Kidney (tissue), 14 donors: ENCODE data around the gene EDC3. TPM values are rescaled to one million over a fixed set of nuclear protein-coding genes. Genes with fewer than 3 reads are reported as not detected.
"Not testable (repeated sequence)": the region's sequence is repeated elsewhere in the genome, so short reads cannot be mapped to it uniquely, and the experiment has no call there.

Experiments used
- DNase-seq, 5 donors: peaks; one replicate each; pipeline ENCODE4 v3.0.0-alpha.2; 2013 to 2020
- FAIRE-seq: peaks from 2 replicates; lab custom pipeline; 2012; peaks lifted over from hg19 to GRCh38; lab: Jason Lieb, UNC
- H3K27ac ChIP-seq, 2 donors: one replicate each; pipeline ENCODE4 v1.7.0; 2013; ENCODE audit warnings: low read depth in 2 of 2, low read length in 2 of 2, inconsistent platforms in 1 of 2
- H3K27me3 ChIP-seq: one replicate; pipeline ENCODE4 v1.7.1; 2013; ENCODE audit warnings: low read length, inconsistent platforms; ENCODE audit not compliant: control insufficient read depth, insufficient read depth
- H3K36me3 ChIP-seq, 3 donors: one replicate each; pipeline versions ENCODE4 v1.7.0 to v1.7.1; 2013; ENCODE audit warnings: low read length in 3 of 3, control low read depth in 1 of 3, inconsistent platforms in 1 of 3; ENCODE audit not compliant: insufficient read depth in 3 of 3, control insufficient read depth in 2 of 3
- H3K4me1 ChIP-seq, 3 donors: one replicate each; pipeline versions ENCODE4 v1.7.0 to v1.7.1; 2013; ENCODE audit warnings: low read length in 3 of 3, inconsistent platforms in 1 of 3, low read depth in 1 of 3; ENCODE audit not compliant: control insufficient read depth in 2 of 3, insufficient read depth in 2 of 3
- H3K4me3 ChIP-seq, 3 donors: one replicate each; pipeline versions ENCODE4 v1.7.0 to v1.8.1; 2013; ENCODE audit warnings: low read length in 3 of 3, control low read depth in 1 of 3, inconsistent platforms in 1 of 3
- H3K9ac ChIP-seq, 3 donors: one replicate each; pipeline versions ENCODE4 v1.7.0 to v1.7.1; 2013; ENCODE audit warnings: low read length in 3 of 3, control low read depth in 1 of 3, inconsistent platforms in 1 of 3
- H3K9me3 ChIP-seq, 3 donors: one replicate each; pipeline versions ENCODE4 v1.7.0 to v1.7.1; 2013; ENCODE audit warnings: low read length in 3 of 3, control low read depth in 1 of 3, inconsistent platforms in 1 of 3; ENCODE audit not compliant: control insufficient read depth in 2 of 3, insufficient read depth in 1 of 3
- CTCF ChIP-seq: IDR thresholded peaks from 3 replicates; pipeline ENCODE4 v1.5.1; 2012; ENCODE audit warnings: mild to moderate bottlenecking, moderate library complexity, borderline replicate concordance; ENCODE audit not compliant: insufficient read depth; ENCODE audit errors: extremely low read depth
- intact Hi-C: fragments of 100-400 bp; cut with DNase I; formaldehyde crosslinking; loops from one replicate; pipeline ENCODE4 v1.11.1; 2022
- polyA plus RNA-seq: library from polyadenylated mRNA; stranded (reverse); fragments of 350-450 nt; fragmentation: Illumina TruSeq; extraction: RNeasy Lipid Tissue Mini Kit (QIAGEN cat#74804); gene quantifications from one replicate; pipeline ENCODE4 v1.2.3, GENCODE V29; 2014; ENCODE audit warnings: low read depth, low replicate concordance; ENCODE audit not compliant: insufficient read depth
- total RNA-seq: library from RNA; stranded (reverse); fragmentation: NEBNext Ultra II Directional; extraction: Animal tissue kit (Norgen Biotek cat#: 25700); gene quantifications from one replicate; pipeline ENCODE4 v1.2.1, GENCODE V29; 2021
- donor health status: control.
- donor health status: control.
- donor health status: control.
- donor health status: control.
- donor health status: control.
- donor health status: DM: yes; HTN: yes; CAD: no.
- donor health status: Normal renal cell carcinoma (clear cell type).

The EDC3 gene
- total and polyA plus RNA-seq, 2 donors from 2014 or later, result 11.5 to 27.7 TPM

DNA sequence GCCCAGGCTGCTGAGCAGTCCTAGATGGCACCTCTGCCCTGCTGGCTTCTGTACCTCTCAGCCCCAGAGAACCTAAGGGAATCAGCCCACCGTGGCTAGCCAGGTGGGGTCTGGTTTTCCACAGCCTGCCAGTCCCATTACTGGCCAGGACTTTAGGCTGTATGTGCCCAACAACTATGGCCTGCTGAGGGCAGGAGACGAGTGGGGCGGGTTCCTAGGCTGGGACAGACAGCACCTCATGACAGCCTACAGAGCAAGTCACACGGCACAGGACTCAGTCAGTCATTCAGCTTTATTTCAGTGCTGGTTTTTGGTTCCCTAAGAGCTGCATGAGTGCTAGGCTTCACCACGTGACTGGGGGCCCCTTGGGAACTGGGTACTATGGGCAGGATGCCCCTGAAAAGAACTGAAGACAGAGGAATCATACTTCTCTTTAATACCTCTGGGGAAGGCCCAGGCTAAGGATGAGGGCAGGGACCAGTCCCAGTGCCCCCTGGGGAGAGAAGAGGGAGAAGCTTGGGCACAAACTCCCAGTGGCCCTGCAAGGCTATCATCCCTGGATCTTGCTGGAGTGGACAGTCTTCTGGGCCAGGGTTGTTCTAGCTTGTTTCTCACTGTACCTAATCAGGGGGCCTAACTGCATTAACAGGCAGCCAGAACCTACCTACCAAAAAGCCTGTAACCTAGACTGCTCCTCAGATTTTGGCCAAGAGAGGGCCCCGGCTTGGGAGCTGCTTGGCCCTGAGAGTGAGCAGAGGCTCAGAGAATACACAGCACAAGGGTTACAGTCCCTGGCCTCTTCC is 65.3 kb downstream of the EDC3 start:
- no peaks in the 10 kb centered on the region for H3K27me3 ChIP-seq
- no peak overlapping the region for H3K4me3 ChIP-seq
- H3K27ac ChIP-seq, result no peak overlapping the region
- H3K4me1 ChIP-seq, result no peaks in the 10 kb centered on the region
- intact Hi-C loops, result loop anchor here (10.0 kb wide), 1 partner anchor 256 kb away; no protein-coding TSS in a partner anchor
- FAIRE-seq (no peak), DNase-seq (no peak)
- H3K9ac ChIP-seq, result no peak overlapping the region
- no peak for TF ChIP-seq CTCF
- peaks cover 15 to 72% (median 63%) of the 10 kb centered on the region in 3 donors for H3K36me3 ChIP-seq
- H3K9me3 ChIP-seq, result no peaks in the 10 kb centered on the region

DNA sequence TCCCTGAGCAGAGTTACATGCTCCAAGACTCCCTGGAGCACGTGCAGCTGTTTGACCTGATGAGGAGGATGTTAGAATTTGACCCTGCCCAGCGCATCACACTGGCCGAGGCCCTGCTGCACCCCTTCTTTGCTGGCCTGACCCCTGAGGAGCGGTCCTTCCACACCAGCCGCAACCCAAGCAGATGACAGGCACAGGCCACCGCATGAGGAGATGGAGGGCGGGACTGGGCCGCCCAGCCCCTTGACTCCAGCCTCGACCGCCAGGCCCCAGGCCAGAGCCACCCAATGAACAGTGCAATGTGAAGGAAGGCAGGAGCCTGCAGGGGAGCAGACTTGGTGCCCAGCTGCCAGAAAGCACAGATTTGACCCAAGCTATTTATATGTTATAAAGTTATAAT is 66.1 kb downstream of the EDC3 start:
- H3K9ac ChIP-seq, FAIRE-seq, H3K27ac ChIP-seq, H3K27me3 ChIP-seq, H3K9me3 ChIP-seq, H3K4me3 ChIP-seq, DNase-seq, H3K4me1 ChIP-seq: not testable (repeated sequence)
- H3K36me3 ChIP-seq, result peaks cover 8 to 73% (median 63%) of the 10 kb centered on the region in 3 donors
- intact Hi-C loops, result loop anchor here (10.0 kb wide), 1 partner anchor 255 kb away; no protein-coding TSS in a partner anchor

- no peaks in the 10 kb centered on the region for H3K27me3 ChIP-seq
- intact Hi-C loops, result no loop called here
- H3K27ac ChIP-seq, result no peak overlapping the region
- no peaks in the 10 kb centered on the region for H3K9me3 ChIP-seq
- no peak for DNase-seq
- no peak for FAIRE-seq
- H3K4me3 ChIP-seq, result no peak overlapping the region
- H3K4me1 ChIP-seq, result no peaks in the 10 kb centered on the region
- peaks cover 7 to 74% (median 63%) of the 10 kb centered on the region in 3 donors for H3K36me3 ChIP-seq
- no peak for TF ChIP-seq CTCF
- no peak overlapping the region for H3K9ac ChIP-seq
Observed at GRCh38 chr15:74628949-74629348, 66.9 kb downstream of the EDC3 start.

DNA sequence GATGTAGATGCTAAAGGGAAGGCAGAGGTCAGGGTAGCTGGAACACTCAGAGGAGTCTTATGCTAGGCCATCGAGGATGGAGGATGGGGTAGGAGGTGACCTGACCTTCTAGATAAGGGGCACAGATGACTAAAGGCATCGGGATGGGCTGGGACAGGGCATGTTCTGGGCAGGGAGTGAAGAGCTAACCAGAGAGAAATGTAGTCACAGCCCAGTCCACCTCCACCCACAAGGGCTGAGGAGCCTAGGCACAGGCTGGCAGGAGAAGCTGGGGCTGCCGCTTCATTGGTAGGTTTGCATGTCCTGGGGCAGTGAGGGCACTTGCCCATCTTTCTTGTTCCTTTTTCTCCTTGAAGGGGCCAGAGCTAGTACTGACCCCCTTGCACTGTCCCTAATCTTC is 67.6 kb downstream of the EDC3 start:
- no peak overlapping the region for H3K9ac ChIP-seq
- FAIRE-seq (no peak), DNase-seq (no peak)
- intact Hi-C loops, result no loop called here
- peaks cover 9 to 75% (median 68%) of the 10 kb centered on the region in 3 donors for H3K36me3 ChIP-seq
- H3K9me3 ChIP-seq, result no peaks in the 10 kb centered on the region
- no peak for TF ChIP-seq CTCF
- no peaks in the 10 kb centered on the region for H3K27me3 ChIP-seq
- H3K4me1 ChIP-seq, result no peaks in the 10 kb centered on the region
- no peak overlapping the region for H3K4me3 ChIP-seq
- no peak overlapping the region for H3K27ac ChIP-seq
